ENCODE measurements around the gene ADRA2A. TPM values are rescaled to one million over a fixed set of nuclear protein-coding genes. Genes with fewer than 3 reads are reported as not detected.

Gene ADRA2A
- total RNA-seq, result 1 to 10 TPM; 6.6 to 7.7 TPM
- long read RNA-seq, donor 1, partial matches to known transcripts, result 0 of 3 reads
- long read RNA-seq, donor 1, other reads (novel, unspliced or antisense), result 0 of 3 reads
- long read RNA-seq, donor 2, partial matches to known transcripts, result 0 of 3 reads
- long read RNA-seq, donor 2, other reads (novel, unspliced or antisense), result 0 of 3 reads

DNA sequence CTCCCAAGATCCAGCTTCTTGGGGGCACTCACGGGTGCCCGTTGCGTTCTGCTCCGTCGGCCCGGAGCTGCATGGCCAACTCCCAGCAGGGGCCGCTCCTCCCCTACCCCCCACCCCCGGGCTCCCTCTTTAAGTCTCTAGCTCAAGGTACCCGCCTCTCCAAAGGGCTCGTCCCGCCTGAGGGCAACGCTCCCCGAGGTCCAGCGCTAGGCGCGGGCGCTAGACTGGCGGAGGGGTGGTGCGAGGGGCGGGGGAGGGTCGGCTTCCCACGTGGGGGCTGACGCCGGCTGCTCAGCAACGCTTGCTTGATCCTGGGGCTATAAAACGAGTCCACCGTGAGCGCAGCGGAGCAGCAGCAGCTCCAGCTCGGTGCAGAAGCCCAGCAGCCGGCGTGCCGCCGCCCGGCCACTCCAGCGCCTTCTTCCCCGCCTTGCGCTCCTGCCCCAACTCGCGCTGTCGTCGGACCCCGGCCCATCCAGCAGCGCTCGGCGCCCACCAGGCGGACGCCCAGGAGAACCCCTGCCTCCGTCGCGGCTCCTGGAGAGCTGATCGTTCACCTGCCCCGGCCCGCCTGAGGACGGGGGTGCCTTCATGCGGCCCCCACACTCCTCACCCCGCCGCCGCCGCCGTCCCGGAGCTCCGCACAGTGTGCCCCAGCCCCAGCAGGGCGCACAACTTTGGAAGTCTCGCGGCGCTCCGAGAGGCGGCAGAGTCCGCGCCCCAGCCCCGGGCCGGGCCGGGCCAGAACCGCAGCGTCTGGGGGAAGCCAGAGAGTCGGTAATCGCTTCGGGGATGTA lies at the start of gene ADRA2A:
Gene ADRA2A (plus strand): TSS at position 348 of the 797 bp plus-strand sequence. CDS start 968 bp downstream, outside the sequence.
- DNase-seq (ENCODE audit: low spot score), result peak; percentile 82
- intact Hi-C loops (cut with DNase I), result no loop called here

DNA sequence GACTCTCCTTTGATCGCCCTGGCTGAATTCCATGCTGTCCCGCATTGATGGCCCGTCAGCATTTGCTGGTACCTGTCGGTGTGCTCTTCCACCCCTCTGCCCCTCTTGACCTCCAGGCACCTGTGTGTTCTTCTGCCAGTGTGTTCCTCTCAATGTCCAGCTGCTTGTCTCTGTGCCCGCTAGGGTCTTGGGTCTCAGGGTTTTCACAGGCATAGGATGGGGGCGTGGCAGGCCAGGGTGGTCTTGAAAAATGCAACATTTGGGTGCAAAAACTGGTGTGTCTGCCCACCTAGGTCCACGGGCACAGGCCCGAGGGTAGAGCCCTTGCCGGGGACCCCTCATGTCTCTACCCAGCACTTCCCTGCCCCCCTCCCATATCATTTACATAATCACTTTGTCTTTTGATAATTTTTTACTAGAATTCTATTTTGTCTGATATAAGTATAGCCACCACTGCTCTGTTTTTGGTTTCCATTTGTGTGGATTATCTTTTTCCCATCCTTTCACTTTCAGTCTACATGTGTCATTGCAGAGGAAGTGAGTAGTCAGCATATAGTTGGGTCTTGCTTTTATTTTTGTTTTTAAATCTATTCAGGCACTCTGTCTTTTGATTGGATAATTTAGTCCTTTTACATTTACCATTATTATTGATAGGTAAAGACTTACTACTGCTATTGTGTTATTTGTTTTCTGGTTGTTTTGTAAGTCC lies 46.6 kb upstream of the ADRA2A start:
- no peak for DNase-seq (ENCODE audit: low spot score)
- intact Hi-C loops (cut with DNase I), result no loop called here

DNA sequence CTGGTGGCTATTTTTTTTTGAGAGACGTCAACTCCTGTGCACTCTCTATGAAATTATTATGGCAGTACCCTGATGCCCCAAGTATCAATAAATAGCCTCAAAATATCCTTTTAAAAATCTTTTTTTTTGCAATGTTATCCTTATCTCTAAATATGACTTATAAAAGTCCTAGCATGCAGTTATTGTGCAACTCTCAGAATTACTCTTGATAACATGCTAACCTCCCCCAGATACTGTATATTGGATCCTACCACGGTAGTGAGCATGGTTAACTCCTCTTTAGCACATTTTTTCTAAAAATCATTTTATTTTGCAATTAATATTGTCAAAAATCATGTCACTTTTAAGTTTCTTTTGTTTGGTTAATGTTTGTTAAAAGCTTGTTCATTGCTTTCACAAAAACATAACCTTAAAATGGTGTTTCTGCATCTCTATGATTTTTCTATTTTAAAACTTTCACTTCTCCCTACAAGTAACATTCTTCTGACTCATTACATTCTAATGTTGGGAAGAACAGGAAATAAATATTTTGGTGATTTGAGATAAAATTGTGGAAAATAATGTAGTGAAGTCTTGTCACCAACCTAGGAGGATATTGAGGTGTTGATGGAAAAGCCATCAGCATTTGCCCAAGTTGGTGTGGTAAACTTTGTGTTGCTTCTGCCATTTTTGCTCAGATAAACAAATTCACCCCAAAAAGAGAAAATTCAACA lies 42.1 kb upstream of the ADRA2A start:
- intact Hi-C loops (cut with DNase I), result no loop called here
- DNase-seq (ENCODE audit: low spot score), result no peak

DNA sequence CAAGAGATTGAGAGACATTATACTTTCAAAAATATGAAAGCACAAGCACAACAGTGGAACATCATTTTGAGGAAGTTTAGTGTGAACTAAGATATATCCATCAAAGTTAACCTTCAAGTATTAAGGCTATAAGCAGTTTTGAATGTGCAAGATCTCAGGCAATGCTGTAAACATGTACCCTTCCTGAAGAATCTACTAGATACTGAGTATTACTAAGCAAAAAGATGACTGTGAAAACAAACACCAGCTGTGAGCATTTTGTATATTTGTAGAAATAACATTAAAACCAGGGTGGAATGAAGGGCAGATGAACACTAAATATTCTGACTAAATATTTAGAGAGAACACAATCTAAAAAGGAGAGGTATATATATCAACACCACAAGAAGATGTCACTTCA lies 41.3 kb upstream of the ADRA2A start:
- no peak for DNase-seq (ENCODE audit: low spot score)
- intact Hi-C loops (cut with DNase I), result no loop called here

DNA sequence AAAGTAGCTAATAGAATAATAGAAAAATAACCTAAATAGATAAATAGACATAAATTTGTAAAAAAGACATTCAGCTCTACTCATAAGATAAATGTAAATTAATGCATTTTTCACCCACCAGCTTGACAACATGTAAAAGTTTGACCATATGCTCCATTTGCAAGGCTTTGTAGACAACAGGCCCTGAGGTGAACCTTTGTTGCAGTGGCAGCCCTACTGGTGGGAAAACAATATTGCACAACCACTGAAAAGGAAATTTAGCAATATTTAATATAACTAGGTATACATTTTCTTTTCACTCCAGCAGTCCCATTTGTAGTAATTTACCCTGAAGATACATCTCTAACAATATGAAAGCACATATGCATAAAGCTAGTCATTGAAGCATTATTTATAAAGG lies 39.0 kb upstream of the ADRA2A start:
- intact Hi-C loops (cut with DNase I), result no loop called here
- DNase-seq (ENCODE audit: low spot score), result no peak

DNA sequence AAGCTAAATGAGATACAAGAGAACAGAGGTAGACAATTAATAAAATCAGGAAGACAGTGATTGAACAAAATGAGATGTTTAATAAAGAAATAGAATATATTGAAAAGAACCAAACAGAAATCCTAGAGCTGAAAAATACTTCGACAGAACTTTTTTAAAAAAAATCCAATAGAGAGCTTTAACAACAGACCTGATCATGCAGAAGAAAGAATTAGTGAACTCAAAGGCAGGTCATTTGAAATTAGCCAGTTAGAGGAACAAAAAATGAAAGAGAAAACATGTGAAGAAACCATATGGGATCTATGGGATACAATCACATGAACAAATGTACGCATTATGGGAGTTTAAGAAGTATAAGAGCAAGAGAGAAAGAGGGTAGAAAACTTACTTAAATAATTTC lies 37.3 kb upstream of the ADRA2A start:
- intact Hi-C loops (cut with DNase I), result no loop called here
- no peak for DNase-seq (ENCODE audit: low spot score)

DNA sequence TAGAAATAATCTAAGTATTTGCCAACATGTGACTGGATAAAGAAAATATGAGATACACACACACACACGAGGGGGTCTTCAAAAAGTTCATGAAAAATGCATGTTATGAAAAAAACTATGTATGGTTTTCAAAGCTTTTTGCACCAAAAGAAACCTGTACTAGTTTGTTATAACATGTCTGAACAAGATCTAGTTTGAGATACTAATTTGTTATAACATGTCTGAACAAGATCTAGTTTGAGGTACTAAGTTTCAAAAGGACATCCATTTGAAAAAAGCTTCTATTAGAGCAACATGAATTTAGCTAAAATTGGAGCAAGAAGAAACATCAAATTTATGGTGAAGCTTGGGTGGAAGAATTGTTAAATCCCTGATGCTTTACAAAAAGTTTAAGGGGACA lies 19.8 kb upstream of the ADRA2A start:
- no peak for DNase-seq (ENCODE audit: low spot score)
- intact Hi-C loops (cut with DNase I), result no loop called here

DNA sequence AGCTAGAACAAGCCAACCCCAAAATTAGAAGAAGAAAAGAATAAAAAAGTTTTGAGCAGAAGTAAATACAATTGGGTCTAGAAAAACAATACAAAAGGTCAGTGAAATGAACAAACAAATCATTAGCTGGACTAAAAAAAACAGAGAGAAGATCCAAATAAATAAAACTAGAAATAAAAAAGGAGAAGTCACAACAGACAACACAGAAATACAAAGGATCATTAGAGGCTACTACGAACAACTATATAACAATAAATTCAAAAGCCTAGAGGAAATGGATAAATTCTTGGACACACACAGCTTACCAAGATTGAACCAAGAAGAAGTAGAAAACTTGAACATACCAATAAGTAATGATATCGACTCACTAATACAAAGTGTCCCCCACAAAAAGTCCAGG lies 13.4 kb upstream of the ADRA2A start:
- intact Hi-C loops (cut with DNase I), result no loop called here
- DNase-seq (ENCODE audit: low spot score), result no peak

DNA sequence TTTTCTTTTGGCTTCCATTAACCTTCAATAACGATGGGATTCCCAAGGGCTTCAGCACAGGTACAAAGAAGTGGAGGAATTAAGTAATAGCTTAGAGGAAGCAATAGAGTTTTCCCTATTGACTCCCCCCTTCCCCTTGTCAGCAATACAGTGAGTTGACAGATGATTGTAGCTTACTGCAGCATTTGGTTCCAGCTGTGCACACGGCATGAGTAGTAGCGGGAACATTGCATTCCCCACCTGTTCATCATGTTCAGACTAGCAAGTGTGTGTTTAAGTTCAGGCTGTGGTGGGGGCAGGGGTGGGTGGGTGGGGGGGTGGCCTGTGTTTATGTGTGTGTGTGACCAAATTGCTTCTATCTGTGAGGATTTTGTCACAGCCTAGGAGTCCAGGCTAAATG lies 4.6 kb upstream of the ADRA2A start:
- intact Hi-C loops (cut with DNase I), result no loop called here
- DNase-seq (ENCODE audit: low spot score), result no peak

DNA sequence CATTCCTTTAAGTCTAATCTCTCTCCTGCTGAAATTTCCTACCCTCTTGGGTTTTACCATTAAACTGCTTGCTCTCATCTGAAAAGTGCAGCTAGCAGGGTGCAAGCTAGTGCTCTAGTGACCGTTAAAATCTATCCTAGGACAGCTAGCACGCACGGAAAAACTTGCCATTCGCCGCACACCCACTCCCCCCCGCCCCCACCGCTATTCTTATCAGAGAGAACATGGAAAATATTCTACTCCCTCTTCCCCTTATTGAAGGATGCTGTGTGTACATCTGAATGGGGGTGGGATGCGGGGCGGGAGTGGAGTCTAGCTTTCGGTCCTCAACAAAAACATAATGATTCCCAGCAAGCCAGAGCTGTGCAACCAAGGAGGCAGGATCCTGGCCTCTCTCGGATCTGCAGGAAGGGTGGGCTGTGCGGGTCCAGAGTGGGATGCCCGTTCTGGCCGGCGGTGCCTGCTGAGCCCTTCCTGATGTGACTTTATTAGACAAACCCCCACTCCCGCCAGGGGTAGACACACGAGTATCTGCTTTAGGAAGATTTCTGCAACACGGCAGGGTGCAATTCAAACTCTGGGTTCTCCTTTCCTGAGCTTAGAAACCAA lies 1.1 kb upstream of the ADRA2A start:
- intact Hi-C loops (cut with DNase I), result no loop called here
- DNase-seq (ENCODE audit: low spot score), result no peak

DNA sequence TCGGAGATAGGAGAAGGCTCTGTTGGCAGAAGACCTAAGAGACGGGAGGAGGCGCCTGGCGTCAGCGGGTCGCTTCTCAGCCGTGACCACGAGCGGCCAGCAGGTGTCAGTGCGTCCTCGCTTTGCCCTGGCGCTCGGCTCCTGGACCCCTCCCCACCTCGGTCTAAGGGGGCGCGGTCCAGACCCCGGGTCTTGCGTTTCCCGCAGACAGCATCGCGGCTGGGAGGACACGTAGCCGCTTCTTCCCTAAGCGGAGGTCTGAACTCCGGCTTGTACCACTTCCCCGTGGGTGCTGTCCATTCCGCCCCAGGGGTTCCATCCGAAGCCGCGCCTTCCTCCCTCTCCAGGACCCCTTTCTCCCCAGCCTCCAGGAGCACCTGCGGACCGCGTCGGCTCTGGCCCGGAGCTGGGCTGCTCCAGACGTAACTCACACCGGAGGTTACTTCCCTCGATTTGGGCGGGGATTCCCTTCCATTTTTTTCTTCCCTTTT lies 593 bp upstream of the ADRA2A start:
- DNase-seq (ENCODE audit: low spot score), result peak; percentile 88
- intact Hi-C loops (cut with DNase I), result no loop called here

DNA sequence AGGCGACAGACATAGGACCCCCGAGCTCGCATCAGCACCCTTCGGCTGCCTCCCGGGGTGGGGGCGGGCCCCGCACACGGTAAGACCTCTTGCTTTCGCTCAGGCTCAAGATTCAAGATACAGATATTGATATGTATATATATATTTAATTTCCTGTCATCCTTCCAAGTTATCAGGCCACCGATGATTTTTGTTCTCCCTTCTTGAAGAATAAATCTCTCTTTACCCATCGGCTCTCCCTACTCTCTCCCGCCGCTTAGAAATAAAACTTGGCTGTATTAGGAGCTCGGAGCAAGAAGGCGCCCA lies 603 bp downstream of the ADRA2A start:
- no peak for DNase-seq (ENCODE audit: low spot score)
- intact Hi-C loops (cut with DNase I), result no loop called here

DNA sequence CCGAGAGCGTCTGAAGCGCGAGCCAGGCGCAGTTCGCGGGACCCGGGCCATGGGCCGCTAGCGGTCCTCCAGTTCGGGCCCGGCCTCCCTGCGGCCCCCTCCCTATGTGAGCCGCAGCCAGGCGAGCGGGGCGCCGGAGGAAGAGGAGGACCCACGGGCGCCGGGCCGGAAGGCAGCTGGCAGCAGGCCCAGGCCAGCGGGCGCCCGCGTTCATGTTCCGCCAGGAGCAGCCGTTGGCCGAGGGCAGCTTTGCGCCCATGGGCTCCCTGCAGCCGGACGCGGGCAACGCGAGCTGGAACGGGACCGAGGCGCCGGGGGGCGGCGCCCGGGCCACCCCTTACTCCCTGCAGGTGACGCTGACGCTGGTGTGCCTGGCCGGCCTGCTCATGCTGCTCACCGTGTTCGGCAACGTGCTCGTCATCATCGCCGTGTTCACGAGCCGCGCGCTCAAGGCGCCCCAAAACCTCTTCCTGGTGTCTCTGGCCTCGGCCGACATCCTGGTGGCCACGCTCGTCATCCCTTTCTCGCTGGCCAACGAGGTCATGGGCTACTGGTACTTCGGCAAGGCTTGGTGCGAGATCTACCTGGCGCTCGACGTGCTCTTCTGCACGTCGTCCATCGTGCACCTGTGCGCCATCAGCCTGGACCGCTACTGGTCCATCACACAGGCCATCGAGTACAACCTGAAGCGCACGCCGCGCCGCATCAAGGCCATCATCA lies 1.1 kb downstream of the ADRA2A start:
- DNase-seq (ENCODE audit: low spot score), result no peak
- intact Hi-C loops (cut with DNase I), result no loop called here

DNA sequence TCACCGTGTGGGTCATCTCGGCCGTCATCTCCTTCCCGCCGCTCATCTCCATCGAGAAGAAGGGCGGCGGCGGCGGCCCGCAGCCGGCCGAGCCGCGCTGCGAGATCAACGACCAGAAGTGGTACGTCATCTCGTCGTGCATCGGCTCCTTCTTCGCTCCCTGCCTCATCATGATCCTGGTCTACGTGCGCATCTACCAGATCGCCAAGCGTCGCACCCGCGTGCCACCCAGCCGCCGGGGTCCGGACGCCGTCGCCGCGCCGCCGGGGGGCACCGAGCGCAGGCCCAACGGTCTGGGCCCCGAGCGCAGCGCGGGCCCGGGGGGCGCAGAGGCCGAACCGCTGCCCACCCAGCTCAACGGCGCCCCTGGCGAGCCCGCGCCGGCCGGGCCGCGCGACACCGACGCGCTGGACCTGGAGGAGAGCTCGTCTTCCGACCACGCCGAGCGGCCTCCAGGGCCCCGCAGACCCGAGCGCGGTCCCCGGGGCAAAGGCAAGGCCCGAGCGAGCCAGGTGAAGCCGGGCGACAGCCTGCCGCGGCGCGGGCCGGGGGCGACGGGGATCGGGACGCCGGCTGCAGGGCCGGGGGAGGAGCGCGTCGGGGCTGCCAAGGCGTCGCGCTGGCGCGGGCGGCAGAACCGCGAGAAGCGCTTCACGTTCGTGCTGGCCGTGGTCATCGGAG lies 1.8 kb downstream of the ADRA2A start:
- intact Hi-C loops (cut with DNase I), result no loop called here
- DNase-seq (ENCODE audit: low spot score), result no peak

DNA sequence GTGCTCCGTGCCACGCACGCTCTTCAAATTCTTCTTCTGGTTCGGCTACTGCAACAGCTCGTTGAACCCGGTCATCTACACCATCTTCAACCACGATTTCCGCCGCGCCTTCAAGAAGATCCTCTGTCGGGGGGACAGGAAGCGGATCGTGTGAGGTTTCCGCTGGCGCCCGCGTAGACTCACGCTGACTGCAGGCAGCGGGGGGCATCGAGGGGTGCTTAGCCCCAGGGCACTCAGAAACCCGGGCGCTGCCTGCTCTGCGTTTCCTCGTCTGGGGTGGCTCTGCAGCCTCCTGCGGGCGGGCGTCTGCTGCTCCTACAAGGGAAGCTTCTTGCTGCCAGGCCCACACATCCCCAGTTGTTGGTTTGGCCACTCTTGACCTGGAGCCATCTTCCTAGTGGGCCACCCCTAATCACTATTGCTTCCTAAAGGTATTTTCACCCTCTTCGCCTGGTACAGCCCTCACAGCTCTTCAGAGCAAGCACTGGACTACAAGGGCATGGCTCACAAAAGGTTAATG lies 2.5 kb downstream of the ADRA2A start:
- DNase-seq (ENCODE audit: low spot score), result no peak
- intact Hi-C loops (cut with DNase I), result no loop called here

DNA sequence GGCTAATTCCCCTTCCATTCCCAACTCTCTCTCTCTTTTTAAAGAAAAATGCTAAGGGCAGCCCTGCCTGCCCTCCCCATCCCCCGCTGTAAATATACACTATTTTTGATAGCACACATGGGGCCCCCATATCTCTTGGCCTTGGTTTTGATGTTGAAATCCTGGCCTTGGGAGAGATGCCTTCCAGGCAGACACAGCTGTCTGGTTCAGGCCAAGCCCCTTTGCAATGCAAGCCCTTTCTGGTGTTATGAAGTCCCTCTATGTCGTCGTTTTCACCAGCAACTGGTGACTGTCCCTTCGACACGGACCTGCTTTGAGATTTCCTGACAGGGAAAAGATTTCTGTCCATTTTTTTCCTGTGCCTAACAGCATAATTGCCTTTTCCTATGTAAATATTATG lies 3.0 kb downstream of the ADRA2A start:
- no peak for DNase-seq (ENCODE audit: low spot score)

DNA sequence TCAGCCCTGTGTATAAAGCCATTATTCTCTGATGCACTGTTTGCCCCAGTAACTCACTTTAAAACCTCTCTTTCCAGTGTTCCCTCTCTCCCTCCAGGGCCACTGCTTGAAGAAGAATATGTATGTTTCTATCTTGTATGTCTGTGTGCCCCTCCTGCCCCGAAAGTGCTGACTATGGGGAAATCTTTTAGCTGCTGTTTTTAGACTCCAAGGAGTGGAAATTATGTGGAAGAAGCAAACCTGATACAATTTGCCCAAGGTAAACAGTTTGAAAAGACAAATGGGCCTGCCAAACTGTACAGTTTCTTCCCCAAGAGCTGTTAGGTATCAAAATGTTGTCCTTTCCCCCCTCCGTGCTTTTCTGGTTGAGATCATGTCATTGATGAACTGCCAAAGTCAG lies 3.4 kb downstream of the ADRA2A start:
- intact Hi-C loops (cut with DNase I), result no loop called here
- DNase-seq (ENCODE audit: low spot score), result no peak

More for the DNA sequence above, 3.0 kb downstream of the ADRA2A start:
- intact Hi-C loops (cut with DNase I), result no loop called here

DNA sequence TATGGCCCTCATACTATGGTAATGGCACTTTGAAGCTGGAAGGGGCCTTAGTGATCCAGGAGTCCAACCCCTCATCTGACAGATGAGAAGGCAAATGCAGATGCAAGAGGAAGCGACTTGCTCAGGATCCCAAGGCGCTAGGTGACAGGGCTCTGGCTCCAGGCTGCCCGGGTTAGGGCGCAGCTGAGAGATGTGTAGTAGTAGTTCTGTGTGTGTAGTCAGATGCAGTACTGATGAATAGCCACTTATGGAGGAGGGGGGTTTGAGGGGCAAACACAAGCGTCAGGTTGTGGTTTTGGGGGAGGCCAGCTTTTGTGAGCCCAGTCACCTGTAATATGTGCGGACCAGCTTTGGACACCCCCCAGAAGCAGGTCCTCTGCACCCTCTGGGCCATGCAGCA lies 4.8 kb downstream of the ADRA2A start:
- intact Hi-C loops (cut with DNase I), result no loop called here
- no peak for DNase-seq (ENCODE audit: low spot score)
